SK-N-SH treated with all-trans-retinoic acid at 6 μM for 48 hours (cell line): Measurements from ENCODE around the gene SNTA1.
"Not testable (repeated sequence)": the region's sequence is repeated elsewhere in the genome, so short reads cannot be mapped to it uniquely, and the experiment has no call there.

Experiments
- ATAC-seq: fragments of 200-7000 bp; cut with Tn5 transposase; 3 replicates; pipeline ENCODE4 v1.9.1; 2020; ENCODE audit warnings: mild to moderate bottlenecking, moderate library complexity
- BACH2 ChIP-seq: fragments of 250-450 bp; sonication (Bioruptor Pico); IDR thresholded peaks from 2 replicates; pipeline ENCODE4 v1.9.0; 2021; ENCODE audit warnings: mild to moderate bottlenecking, borderline replicate concordance
- CSDC2 ChIP-seq: fragments of 250-450 bp; sonication (Bioruptor Pico); IDR thresholded peaks from 2 replicates; pipeline ENCODE4 v1.5.0; 2020; ENCODE audit warnings: mild to moderate bottlenecking, moderate library complexity
- ESRRG ChIP-seq: fragments of 250-450 bp; sonication (Bioruptor Pico); IDR thresholded peaks from 2 replicates; pipeline ENCODE4 v1.6.1; 2021; ENCODE audit warnings: mild to moderate bottlenecking
- GLIS3 ChIP-seq: fragments of 250-450 bp; sonication (Bioruptor Pico); IDR thresholded peaks from 2 replicates; pipeline ENCODE4 v1.5.0; 2020; ENCODE audit warnings: mild to moderate bottlenecking, moderate library complexity
- ISL1 ChIP-seq: fragments of 250-450 bp; sonication (Bioruptor Pico); IDR thresholded peaks from 2 replicates; pipeline ENCODE4 v2.1.2; 2022; ENCODE audit warnings: mild to moderate bottlenecking, moderate library complexity
- OSR1 ChIP-seq: fragments of 250-450 bp; sonication (Bioruptor Pico); IDR thresholded peaks from 2 replicates; pipeline ENCODE4 v1.8.0; 2022; ENCODE audit warnings: moderate library complexity, mild to moderate bottlenecking, inconsistent platforms
- PATZ1 ChIP-seq: fragments of 250-450 bp; sonication (Bioruptor Pico); IDR thresholded peaks from 2 replicates; pipeline ENCODE4 v1.8.0; 2020; ENCODE audit warnings: mild to moderate bottlenecking, moderate library complexity, borderline replicate concordance
- PPARA ChIP-seq: fragments of 250-450 bp; sonication (Bioruptor Pico); IDR thresholded peaks from 2 replicates; pipeline ENCODE4 v1.5.0; 2020; ENCODE audit warnings: mild to moderate bottlenecking, borderline replicate concordance
- TCF4 ChIP-seq: fragments of 250-450 bp; sonication (Bioruptor Pico); IDR thresholded peaks from 2 replicates; pipeline ENCODE4 v1.8.0; 2021; ENCODE audit warnings: mild to moderate bottlenecking, moderate library complexity, borderline replicate concordance
- TOX ChIP-seq: fragments of 250-450 bp; sonication (Bioruptor Pico); IDR thresholded peaks from 2 replicates; pipeline ENCODE4 v1.8.0; 2021; ENCODE audit warnings: mild to moderate bottlenecking, moderate library complexity, borderline replicate concordance
- TSHZ2 ChIP-seq: fragments of 250-450 bp; sonication (Bioruptor Pico); IDR thresholded peaks from 2 replicates; pipeline ENCODE4 v1.5.0; 2020; ENCODE audit warnings: mild to moderate bottlenecking, moderate library complexity
- ZFP3 ChIP-seq: fragments of 250-450 bp; sonication (Bioruptor Pico); IDR thresholded peaks from 2 replicates; pipeline ENCODE4 v1.5.0; 2020; ENCODE audit warnings: mild to moderate bottlenecking, moderate library complexity
- ZFP30 ChIP-seq: fragments of 450-650 bp; formaldehyde crosslinking; IDR thresholded peaks from 2 replicates; pipeline ENCODE4 v1.5.0; 2022; ENCODE audit warnings: mild to moderate bottlenecking, moderate library complexity
- ZNF565 ChIP-seq: fragments of 450-650 bp; formaldehyde crosslinking; conservative IDR thresholded peaks from 2 replicates; pipeline ENCODE4 v1.5.0; 2020; ENCODE audit warnings: low read depth, mild to moderate bottlenecking, moderate library complexity
- ZNF70 ChIP-seq: fragments of 450-650 bp; formaldehyde crosslinking; IDR thresholded peaks from 2 replicates; pipeline ENCODE4 v1.5.0; 2020; ENCODE audit warnings: mild to moderate bottlenecking, moderate library complexity
- ZNF8 ChIP-seq: fragments of 450-650 bp; formaldehyde crosslinking; IDR thresholded peaks from 2 replicates; pipeline ENCODE4 v1.5.0; 2020; ENCODE audit warnings: mild to moderate bottlenecking, moderate library complexity
- TF ChIP-seq, protein P1 (sequence below): fragments of 250-450 bp; sonication (Bioruptor Pico); IDR thresholded peaks from 2 replicates; pipeline ENCODE4 v1.5.1; 2021; ENCODE audit warnings: mild to moderate bottlenecking, moderate library complexity
- TF ChIP-seq, protein P2 (sequence below): fragments of 250-450 bp; sonication (Bioruptor Pico); IDR thresholded peaks from 2 replicates; pipeline ENCODE4 v1.8.0; 2021; ENCODE audit warnings: low read depth, mild to moderate bottlenecking, moderate library complexity, borderline replicate concordance
- TF ChIP-seq, protein P3 (sequence below): fragments of 250-450 bp; sonication (Bioruptor Pico); IDR thresholded peaks from 2 replicates; pipeline ENCODE4 v1.5.1; 2020; ENCODE audit warnings: low read depth, mild to moderate bottlenecking, moderate library complexity

SNTA1 gene

GRCh38 chr20:33391722-33392415, 51.7 kb downstream of the SNTA1 start:
- ATAC-seq, result peak; percentile 96
- TF ChIP-seq BACH2 (CRISPR knock-in tag) (no peak), ZNF565 (CRISPR knock-in tag) (no peak), ZFP3 (no peak), ZNF70 (no peak), TSHZ2 (CRISPR knock-in tag) (no peak), ISL1 (CRISPR knock-in tag) (no peak), ZFP30 (CRISPR knock-in tag) (no peak), ZNF8 (CRISPR knock-in tag) (no peak), ESRRG (CRISPR knock-in tag) (no peak), CSDC2 (CRISPR knock-in tag) (no peak)
- TF ChIP-seq, protein P1, sequence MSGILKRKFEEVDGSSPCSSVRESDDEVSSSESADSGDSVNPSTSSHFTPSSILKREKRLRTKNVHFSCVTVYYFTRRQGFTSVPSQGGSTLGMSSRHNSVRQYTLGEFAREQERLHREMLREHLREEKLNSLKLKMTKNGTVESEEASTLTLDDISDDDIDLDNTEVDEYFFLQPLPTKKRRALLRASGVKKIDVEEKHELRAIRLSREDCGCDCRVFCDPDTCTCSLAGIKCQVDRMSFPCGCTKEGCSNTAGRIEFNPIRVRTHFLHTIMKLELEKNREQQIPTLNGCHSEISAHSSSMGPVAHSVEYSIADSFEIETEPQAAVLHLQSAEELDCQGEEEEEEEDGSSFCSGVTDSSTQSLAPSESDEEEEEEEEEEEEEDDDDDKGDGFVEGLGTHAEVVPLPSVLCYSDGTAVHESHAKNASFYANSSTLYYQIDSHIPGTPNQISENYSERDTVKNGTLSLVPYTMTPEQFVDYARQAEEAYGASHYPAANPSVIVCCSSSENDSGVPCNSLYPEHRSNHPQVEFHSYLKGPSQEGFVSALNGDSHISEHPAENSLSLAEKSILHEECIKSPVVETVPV (CRISPR knock-in tag), result no peak
- TF ChIP-seq, protein P2, sequence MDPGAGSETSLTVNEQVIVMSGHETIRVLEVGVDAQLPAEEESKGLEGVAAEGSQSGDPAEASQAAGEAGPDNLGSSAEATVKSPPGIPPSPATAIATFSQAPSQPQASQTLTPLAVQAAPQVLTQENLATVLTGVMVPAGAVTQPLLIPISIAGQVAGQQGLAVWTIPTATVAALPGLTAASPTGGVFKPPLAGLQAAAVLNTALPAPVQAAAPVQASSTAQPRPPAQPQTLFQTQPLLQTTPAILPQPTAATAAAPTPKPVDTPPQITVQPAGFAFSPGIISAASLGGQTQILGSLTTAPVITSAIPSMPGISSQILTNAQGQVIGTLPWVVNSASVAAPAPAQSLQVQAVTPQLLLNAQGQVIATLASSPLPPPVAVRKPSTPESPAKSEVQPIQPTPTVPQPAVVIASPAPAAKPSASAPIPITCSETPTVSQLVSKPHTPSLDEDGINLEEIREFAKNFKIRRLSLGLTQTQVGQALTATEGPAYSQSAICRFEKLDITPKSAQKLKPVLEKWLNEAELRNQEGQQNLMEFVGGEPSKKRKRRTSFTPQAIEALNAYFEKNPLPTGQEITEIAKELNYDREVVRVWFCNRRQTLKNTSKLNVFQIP (CRISPR knock-in tag), result no peak
- TF ChIP-seq, all 23 proteins: peak for 0

- not testable (repeated sequence) for ATAC-seq
These were observed 54.2 kb downstream of the SNTA1 start for GRCh38 chr20:33389326-33389725.

DNA sequence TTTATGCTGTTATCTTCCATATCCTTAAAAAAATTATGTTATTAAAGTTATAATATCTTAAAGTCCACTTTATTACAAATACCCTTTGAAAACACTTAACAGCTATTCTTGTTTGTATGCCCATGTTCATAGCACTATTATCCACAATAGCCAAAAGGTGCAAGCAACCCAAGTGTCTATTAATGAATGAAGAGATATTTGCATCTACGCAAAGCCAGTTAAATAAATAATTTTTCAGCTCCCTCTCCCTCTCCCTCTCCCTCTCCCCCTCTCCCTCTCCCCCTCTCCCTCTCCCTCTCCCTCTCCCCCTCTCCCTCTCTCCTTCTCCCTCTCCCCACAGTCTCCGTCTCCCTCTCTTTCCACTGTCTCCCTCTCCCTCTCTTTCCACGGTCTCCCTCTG, 55.3 kb downstream of the SNTA1 start:
- no peak for TF ChIP-seq OSR1 (CRISPR knock-in tag)
- TF ChIP-seq TSHZ2 (CRISPR knock-in tag), result no peak
- TF ChIP-seq PATZ1 (CRISPR knock-in tag), result no peak
- no peak for TF ChIP-seq GLIS3
- TF ChIP-seq ZNF70, result no peak
- no peak for TF ChIP-seq ZNF8 (CRISPR knock-in tag)
- TF ChIP-seq ZFP30 (CRISPR knock-in tag), result no peak
- TF ChIP-seq TOX (CRISPR knock-in tag), result no peak
- TF ChIP-seq, protein P1 (CRISPR knock-in tag), result no peak
- TF ChIP-seq ESRRG (CRISPR knock-in tag), result no peak
- TF ChIP-seq, protein P3, sequence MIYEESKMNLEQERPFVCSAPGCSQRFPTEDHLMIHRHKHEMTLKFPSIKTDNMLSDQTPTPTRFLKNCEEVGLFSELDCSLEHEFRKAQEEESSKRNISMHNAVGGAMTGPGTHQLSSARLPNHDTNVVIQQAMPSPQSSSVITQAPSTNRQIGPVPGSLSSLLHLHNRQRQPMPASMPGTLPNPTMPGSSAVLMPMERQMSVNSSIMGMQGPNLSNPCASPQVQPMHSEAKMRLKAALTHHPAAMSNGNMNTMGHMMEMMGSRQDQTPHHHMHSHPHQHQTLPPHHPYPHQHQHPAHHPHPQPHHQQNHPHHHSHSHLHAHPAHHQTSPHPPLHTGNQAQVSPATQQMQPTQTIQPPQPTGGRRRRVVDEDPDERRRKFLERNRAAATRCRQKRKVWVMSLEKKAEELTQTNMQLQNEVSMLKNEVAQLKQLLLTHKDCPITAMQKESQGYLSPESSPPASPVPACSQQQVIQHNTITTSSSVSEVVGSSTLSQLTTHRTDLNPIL, result no peak
- TF ChIP-seq ZNF565 (CRISPR knock-in tag), result no peak
- TF ChIP-seq TCF4 (CRISPR knock-in tag), result no peak
- TF ChIP-seq PPARA (CRISPR knock-in tag), result no peak
- TF ChIP-seq BACH2 (CRISPR knock-in tag), result no peak
- ATAC-seq, result no peak
